HG03432 (cell line): ENCODE measurements around the gene EDEM3.
A peak's percentile ranks its signal among the peaks of the same experiment; 100 is the strongest.
"Not testable (repeated sequence)": the region's sequence is repeated elsewhere in the genome, so short reads cannot be mapped to it uniquely, and the experiment has no call there.

Experiments used
- ATAC-seq: cut with Tn5 transposase; IDR thresholded peaks from one replicate; pipeline ENCODE4 v1.9.1; 2021; ENCODE audit warnings: mild to moderate bottlenecking, moderate library complexity; ENCODE audit not compliant: unreplicated experiment

The EDEM3 gene

GRCh38 chr1:184754476-184755225 is at the start of gene EDEM3:
TSS of gene EDEM3 (minus strand) at chr1:184754858. CDS start at chr1:184754646, 212 bp downstream.
- peak; percentile 94 for ATAC-seq

GRCh38 chr1:184804220-184804619 is 49.6 kb upstream of the EDEM3 start:
- ATAC-seq, result no peak

GRCh38 chr1:184803180-184803492 is 48.5 kb upstream of the EDEM3 start:
- ATAC-seq, result no peak

- no peak for ATAC-seq
Observed at GRCh38 chr1:184802354-184803179, 47.9 kb upstream of the EDEM3 start.

- ATAC-seq, result no peak
Observed at GRCh38 chr1:184801503-184801902, 46.8 kb upstream of the EDEM3 start.

GRCh38 chr1:184800876-184801275 is 46.2 kb upstream of the EDEM3 start:
- ATAC-seq, result no peak

- no peak for ATAC-seq
Observed at GRCh38 chr1:184793967-184794366, 39.3 kb upstream of the EDEM3 start.

- peak; percentile 57 for ATAC-seq
Observed at GRCh38 chr1:184792450-184792969, 37.9 kb upstream of the EDEM3 start.

GRCh38 chr1:184791550-184791900 is 36.9 kb upstream of the EDEM3 start:
- ATAC-seq, result no peak

- no peak for ATAC-seq
Observed at GRCh38 chr1:184790642-184791549, 36.2 kb upstream of the EDEM3 start.

- ATAC-seq, result no peak
Observed at GRCh38 chr1:184789884-184790283, 35.2 kb upstream of the EDEM3 start.

- no peak for ATAC-seq
Observed at GRCh38 chr1:184788970-184789369, 34.3 kb upstream of the EDEM3 start.

GRCh38 chr1:184785529-184785928 is 30.9 kb upstream of the EDEM3 start:
- ATAC-seq, result no peak

- not testable (repeated sequence) for ATAC-seq
Observed at GRCh38 chr1:184783723-184784122, 29.1 kb upstream of the EDEM3 start.

- no peak for ATAC-seq
Observed at GRCh38 chr1:184781941-184782340, 27.3 kb upstream of the EDEM3 start.

GRCh38 chr1:184775885-184776284 is 21.2 kb upstream of the EDEM3 start:
- ATAC-seq, result no peak

GRCh38 chr1:184775329-184775728 is 20.7 kb upstream of the EDEM3 start:
- no peak for ATAC-seq

GRCh38 chr1:184773762-184774320 is 19.2 kb upstream of the EDEM3 start:
- ATAC-seq, result no peak

GRCh38 chr1:184771190-184771691 is 16.6 kb upstream of the EDEM3 start:
- ATAC-seq, result no peak

- ATAC-seq, result no peak
Observed at GRCh38 chr1:184770181-184770979, 15.7 kb upstream of the EDEM3 start.
